ENCODE measurements around the gene PLEKHA7.

DNA sequence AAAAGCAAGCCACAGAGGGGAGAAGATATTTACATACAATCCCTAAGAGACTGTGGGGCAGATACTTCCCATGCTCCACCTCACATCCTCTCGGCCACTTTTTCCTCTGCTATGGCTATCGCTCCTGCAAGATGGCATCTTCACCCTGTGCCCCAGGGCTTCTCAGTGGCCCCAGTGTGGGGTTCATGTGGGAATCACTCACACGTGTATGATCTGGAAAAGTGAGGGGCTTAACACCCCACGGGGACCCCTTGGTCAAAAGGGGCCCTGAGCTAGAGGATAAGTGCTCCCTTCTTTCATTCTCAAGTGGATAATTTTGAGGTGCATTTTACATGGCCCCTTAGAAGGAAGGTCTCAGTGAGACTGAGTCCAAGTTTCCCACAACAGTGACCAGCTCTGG, 247.1 kb downstream of the PLEKHA7 start:
- TF ChIP-seq POLR2AphosphoS5 (IDR thresholded peaks at IDR 0.05; ENCODE audit: low read depth, low read length) (no peak), KDM1A (IDR thresholded peaks at IDR 0.05; ENCODE audit: borderline replicate concordance, low read length) (no peak)
- TF ChIP-seq, protein P1, sequence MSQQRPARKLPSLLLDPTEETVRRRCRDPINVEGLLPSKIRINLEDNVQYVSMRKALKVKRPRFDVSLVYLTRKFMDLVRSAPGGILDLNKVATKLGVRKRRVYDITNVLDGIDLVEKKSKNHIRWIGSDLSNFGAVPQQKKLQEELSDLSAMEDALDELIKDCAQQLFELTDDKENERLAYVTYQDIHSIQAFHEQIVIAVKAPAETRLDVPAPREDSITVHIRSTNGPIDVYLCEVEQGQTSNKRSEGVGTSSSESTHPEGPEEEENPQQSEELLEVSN (IDR thresholded peaks at IDR 0.05), result no peak
- TF ChIP-seq, protein P2, sequence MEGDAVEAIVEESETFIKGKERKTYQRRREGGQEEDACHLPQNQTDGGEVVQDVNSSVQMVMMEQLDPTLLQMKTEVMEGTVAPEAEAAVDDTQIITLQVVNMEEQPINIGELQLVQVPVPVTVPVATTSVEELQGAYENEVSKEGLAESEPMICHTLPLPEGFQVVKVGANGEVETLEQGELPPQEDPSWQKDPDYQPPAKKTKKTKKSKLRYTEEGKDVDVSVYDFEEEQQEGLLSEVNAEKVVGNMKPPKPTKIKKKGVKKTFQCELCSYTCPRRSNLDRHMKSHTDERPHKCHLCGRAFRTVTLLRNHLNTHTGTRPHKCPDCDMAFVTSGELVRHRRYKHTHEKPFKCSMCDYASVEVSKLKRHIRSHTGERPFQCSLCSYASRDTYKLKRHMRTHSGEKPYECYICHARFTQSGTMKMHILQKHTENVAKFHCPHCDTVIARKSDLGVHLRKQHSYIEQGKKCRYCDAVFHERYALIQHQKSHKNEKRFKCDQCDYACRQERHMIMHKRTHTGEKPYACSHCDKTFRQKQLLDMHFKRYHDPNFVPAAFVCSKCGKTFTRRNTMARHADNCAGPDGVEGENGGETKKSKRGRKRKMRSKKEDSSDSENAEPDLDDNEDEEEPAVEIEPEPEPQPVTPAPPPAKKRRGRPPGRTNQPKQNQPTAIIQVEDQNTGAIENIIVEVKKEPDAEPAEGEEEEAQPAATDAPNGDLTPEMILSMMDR (IDR thresholded peaks at IDR 0.05; ENCODE audit: control extremely low read depth in 1 of 3, insufficient read depth in 1 of 3, low read depth in 1 of 3, low read length in 3 of 3), result no peak
